Ishikawa (cell line): Measurements from ENCODE around the gene LAPTM5.

ENCODE experiments used
- CEBPB ChIP-seq: IDR thresholded peaks from 2 replicates; pipeline ENCODE4 v1.6.1; 2012
- CREB1 ChIP-seq: IDR thresholded peaks from 2 replicates; pipeline ENCODE4 v1.6.1; 2012; ENCODE audit warnings: low read depth
- EGR1 ChIP-seq: IDR thresholded peaks from 2 replicates; pipeline ENCODE4 v1.6.1; 2012
- EP300 ChIP-seq: IDR thresholded peaks from 2 replicates; pipeline ENCODE4 v1.6.1; 2012; ENCODE audit warnings: borderline replicate concordance
- FOXM1 ChIP-seq: IDR thresholded peaks from 2 replicates; pipeline ENCODE4 v1.6.1; 2012; ENCODE audit warnings: low read depth, borderline replicate concordance
- MAX ChIP-seq: IDR thresholded peaks from 2 replicates; pipeline ENCODE4 v1.6.1; 2012
- NFIC ChIP-seq: IDR thresholded peaks from 2 replicates; pipeline ENCODE4 v1.6.1; 2012
- RAD21 ChIP-seq: IDR thresholded peaks from 2 replicates; pipeline ENCODE4 v1.6.1; 2012; ENCODE audit warnings: low read depth
- REST ChIP-seq: IDR thresholded peaks from 2 replicates; pipeline ENCODE4 v1.6.1; 2012; ENCODE audit warnings: low read depth, mild to moderate bottlenecking
- TAF1 ChIP-seq: IDR thresholded peaks from 2 replicates; pipeline ENCODE4 v1.6.1; 2012; ENCODE audit warnings: low read depth, mild to moderate bottlenecking
- TCF12 ChIP-seq: IDR thresholded peaks from 2 replicates; pipeline ENCODE4 v1.6.1; 2012; ENCODE audit warnings: low read depth
- TEAD4 ChIP-seq: IDR thresholded peaks from 2 replicates; pipeline ENCODE4 v1.6.1; 2012
- USF1 ChIP-seq: IDR thresholded peaks from 2 replicates; pipeline ENCODE4 v1.6.1; 2012
- YY1 ChIP-seq: IDR thresholded peaks from 2 replicates; pipeline ENCODE4 v1.6.1; 2012; ENCODE audit warnings: low read depth
- ZBTB7A ChIP-seq: IDR thresholded peaks from 2 replicates; pipeline ENCODE4 v1.6.1; 2012; ENCODE audit warnings: low read depth

The LAPTM5 gene

GRCh38 chr1:30786264-30786991 is 28.9 kb upstream of the LAPTM5 start:
- TF ChIP-seq FOXM1 (no peak), MAX (no peak), ZBTB7A (no peak), USF1 (no peak)

GRCh38 chr1:30785714-30786113 is 28.1 kb upstream of the LAPTM5 start:
- no peak for TF ChIP-seq CEBPB
- no peak for TF ChIP-seq EGR1
- TF ChIP-seq TEAD4, result no peak
- TF ChIP-seq CREB1, result no peak

- TF ChIP-seq CREB1 (no peak), FOXM1 (no peak), NFIC (no peak), TCF12 (no peak), MAX (no peak), REST (no peak), EP300 (no peak), USF1 (no peak), TAF1 (no peak)
Observed at GRCh38 chr1:30785181-30785580, 27.6 kb upstream of the LAPTM5 start.

GRCh38 chr1:30783256-30783915 is 25.8 kb upstream of the LAPTM5 start:
- no peak for TF ChIP-seq EGR1
- TF ChIP-seq NFIC, result no peak
- no peak for TF ChIP-seq ZBTB7A

GRCh38 chr1:30782361-30783255 is 25.0 kb upstream of the LAPTM5 start:
- TF ChIP-seq RAD21, result peak; percentile 92
- peak; percentile 78; the same call in 1 of the 2 replicates for TF ChIP-seq ZBTB7A
- no peak for TF ChIP-seq CREB1
- no peak for TF ChIP-seq CEBPB
- TF ChIP-seq NFIC, result no peak

GRCh38 chr1:30781906-30782305 is 24.3 kb upstream of the LAPTM5 start:
- TF ChIP-seq EGR1 (no peak), CEBPB (no peak), USF1 (no peak), FOXM1 (no peak), EP300 (no peak), CREB1 (no peak), YY1 (no peak), MAX (no peak), TCF12 (no peak), NFIC (no peak)

- no peak for TF ChIP-seq TAF1
- TF ChIP-seq FOXM1, result no peak
- TF ChIP-seq NFIC, result no peak
- no peak for TF ChIP-seq REST
- no peak for TF ChIP-seq YY1
- TF ChIP-seq CREB1, result no peak
- TF ChIP-seq TCF12, result no peak
- no peak for TF ChIP-seq USF1
- no peak for TF ChIP-seq EGR1
- TF ChIP-seq CEBPB, result no peak
- TF ChIP-seq RAD21, result no peak
- no peak for TF ChIP-seq TEAD4
- TF ChIP-seq MAX, result no peak
Observed at GRCh38 chr1:30780409-30780808, 22.8 kb upstream of the LAPTM5 start.
